IPS-20b (cell line): ENCODE data around the gene GALNTL6.

Source experiments
- H3K27ac ChIP-seq: one replicate; pipeline ENCODE4 v1.5.1; 2013; ENCODE audit warnings: low read length
- H3K27me3 ChIP-seq: 2 replicates; pipeline ENCODE4 v1.6.1; 2013; ENCODE audit warnings: mild to moderate bottlenecking, low read length, inconsistent platforms; ENCODE audit not compliant: insufficient read depth
- H3K36me3 ChIP-seq: 2 replicates; pipeline ENCODE4 v1.6.1; 2013; ENCODE audit warnings: low read depth, mild to moderate bottlenecking, inconsistent platforms, low read length, moderate library complexity; ENCODE audit not compliant: insufficient read depth
- H3K4me1 ChIP-seq: 2 replicates; pipeline ENCODE4 v1.6.1; 2013; ENCODE audit warnings: mild to moderate bottlenecking, control low read depth, inconsistent platforms, low read length, moderate library complexity; ENCODE audit not compliant: insufficient read depth
- H3K4me3 ChIP-seq: 2 replicates; pipeline ENCODE4 v1.5.1; 2013; ENCODE audit warnings: mild to moderate bottlenecking, low read length, inconsistent platforms
- H3K9ac ChIP-seq: 2 replicates; pipeline ENCODE4 v1.6.1; 2013; ENCODE audit warnings: low read depth, mild to moderate bottlenecking, inconsistent platforms, low read length, moderate library complexity
- H3K9me3 ChIP-seq: 2 replicates; pipeline ENCODE4 v1.6.1; 2013; ENCODE audit warnings: mild to moderate bottlenecking, low read depth, low read length, inconsistent platforms; ENCODE audit not compliant: insufficient read depth

The GALNTL6 gene

GRCh38 chr4:172822331-172822730, 1009.1 kb downstream of the GALNTL6 start:
- H3K27ac ChIP-seq: no peak overlapping the region
- H3K9ac ChIP-seq: no peak overlapping the region
- no peaks in the 10 kb centered on the region for H3K27me3 ChIP-seq
- no peaks in the 10 kb centered on the region for H3K36me3 ChIP-seq
- H3K4me1 ChIP-seq: no peaks in the 10 kb centered on the region
- no peak overlapping the region for H3K4me3 ChIP-seq
- H3K9me3 ChIP-seq: no peaks in the 10 kb centered on the region

- Histone ChIP-seq H3K4me1 (no peaks in the 10 kb centered on the region), H3K36me3 (no peaks in the 10 kb centered on the region), H3K27ac (no peak overlapping the region), H3K4me3 (no peak overlapping the region), H3K27me3 (no peaks in the 10 kb centered on the region), H3K9me3 (peaks cover 5% of the 10 kb centered on the region; the same call in 1 of the 2 replicates), H3K9ac (no peak overlapping the region)
Observed at GRCh38 chr4:172826346-172826745, 1013.1 kb downstream of the GALNTL6 start.

GRCh38 chr4:172826861-172827260, 1013.7 kb downstream of the GALNTL6 start:
- peaks cover 5% of the 10 kb centered on the region; the same call in 1 of the 2 replicates for H3K9me3 ChIP-seq
- no peak overlapping the region for H3K27ac ChIP-seq
- H3K36me3 ChIP-seq: no peaks in the 10 kb centered on the region
- H3K9ac ChIP-seq: no peak overlapping the region
- H3K4me3 ChIP-seq: no peak overlapping the region
- H3K27me3 ChIP-seq: no peaks in the 10 kb centered on the region
- no peaks in the 10 kb centered on the region for H3K4me1 ChIP-seq

DNA sequence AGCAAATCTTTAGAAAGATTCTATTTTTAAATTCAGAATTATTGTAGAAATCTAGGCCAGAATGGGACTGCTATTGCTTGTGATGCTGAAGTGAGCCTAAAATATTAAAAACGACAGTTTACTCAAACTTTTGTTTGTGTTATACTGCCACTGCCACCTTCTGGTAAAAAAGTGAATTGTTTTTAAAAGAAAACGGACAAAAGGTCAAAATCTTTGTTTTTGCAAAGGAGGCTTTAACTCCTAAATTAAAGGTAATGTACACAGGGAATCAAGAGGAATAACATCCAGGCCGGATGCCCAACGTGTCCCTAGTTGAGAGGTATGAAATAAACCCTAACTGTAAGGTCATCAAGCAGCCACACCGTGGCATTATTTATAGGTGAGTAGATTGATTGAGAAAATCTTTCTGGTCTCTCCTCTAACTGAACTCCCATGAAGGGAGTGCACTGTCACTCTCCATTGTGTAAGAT, 1017.1 kb downstream of the GALNTL6 start:
- no peaks in the 10 kb centered on the region for H3K4me1 ChIP-seq
- H3K9ac ChIP-seq: no peak overlapping the region
- H3K27ac ChIP-seq: no peak overlapping the region
- no peaks in the 10 kb centered on the region for H3K36me3 ChIP-seq
- peaks cover 5% of the 10 kb centered on the region; the same call in 1 of the 2 replicates for H3K9me3 ChIP-seq
- H3K4me3 ChIP-seq: no peak overlapping the region
- H3K27me3 ChIP-seq: no peaks in the 10 kb centered on the region

DNA sequence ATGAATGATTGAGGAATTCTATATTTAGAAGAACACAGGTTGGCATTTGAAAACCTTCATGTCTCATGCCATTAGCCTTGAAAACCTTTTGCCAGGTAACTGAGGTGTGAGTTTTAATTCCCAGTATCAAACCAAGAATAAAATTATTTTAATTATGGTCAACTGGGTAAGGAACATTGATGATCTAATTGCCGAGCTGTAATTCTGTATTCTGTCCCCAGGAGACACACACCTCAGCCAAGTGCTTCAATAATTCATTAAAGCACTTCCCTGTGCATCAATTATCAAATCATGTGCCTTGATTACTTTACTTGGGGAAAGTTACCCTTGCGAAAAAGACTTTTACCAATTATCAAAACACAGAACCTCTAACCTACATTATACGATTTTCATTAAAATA, 1023.5 kb downstream of the GALNTL6 start:
- Histone ChIP-seq H3K27ac (no peak overlapping the region), H3K4me1 (peaks cover 5% of the 10 kb centered on the region; the same call in 1 of the 2 replicates), H3K9me3 (no peaks in the 10 kb centered on the region), H3K9ac (no peak overlapping the region), H3K27me3 (no peaks in the 10 kb centered on the region), H3K36me3 (no peaks in the 10 kb centered on the region), H3K4me3 (no peak overlapping the region)

DNA sequence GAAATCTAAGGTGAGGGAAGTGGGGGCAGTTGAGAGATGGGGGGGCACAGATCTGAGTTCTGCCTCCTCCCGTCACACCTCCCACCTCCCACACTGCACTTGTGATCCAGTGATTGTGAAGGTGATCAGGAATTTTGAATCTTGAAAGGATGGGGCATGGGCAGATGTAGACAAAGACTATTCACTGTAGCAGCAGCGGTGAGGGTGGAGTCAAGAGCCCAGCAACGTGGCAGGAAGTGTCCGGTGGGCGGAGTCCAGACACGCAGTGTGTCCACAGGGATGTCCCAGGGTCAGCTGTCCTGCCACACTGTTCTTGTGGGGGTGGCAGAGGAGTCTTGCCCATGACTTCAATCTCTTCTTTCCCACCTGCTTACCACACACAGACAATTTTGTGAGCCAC, 1024.9 kb downstream of the GALNTL6 start:
- H3K27ac ChIP-seq: no peak overlapping the region
- no peak overlapping the region for H3K9ac ChIP-seq
- no peak overlapping the region for H3K4me3 ChIP-seq
- no peaks in the 10 kb centered on the region for H3K9me3 ChIP-seq
- H3K4me1 ChIP-seq: peaks cover 5% of the 10 kb centered on the region; the same call in 1 of the 2 replicates
- no peaks in the 10 kb centered on the region for H3K36me3 ChIP-seq
- H3K27me3 ChIP-seq: no peaks in the 10 kb centered on the region

DNA sequence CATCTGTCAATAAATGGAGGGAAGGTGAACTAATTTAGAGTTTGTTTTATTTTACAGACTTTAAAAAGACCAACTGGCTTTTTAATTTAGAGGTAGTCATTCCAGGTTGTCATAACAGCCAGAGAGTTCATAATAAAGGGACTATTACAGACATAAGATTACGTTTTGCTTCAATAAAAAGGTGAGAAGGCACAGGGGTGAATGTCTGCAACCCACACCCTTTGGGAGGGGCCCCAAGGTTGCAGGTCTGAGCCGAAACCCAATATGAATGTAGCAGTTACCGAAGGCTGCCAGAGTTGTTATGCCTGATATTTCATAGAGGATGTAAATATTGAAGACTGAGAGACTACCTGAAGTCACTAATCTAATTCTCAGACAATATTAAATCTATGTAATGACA, 1025.7 kb downstream of the GALNTL6 start:
- Histone ChIP-seq H3K36me3 (no peaks in the 10 kb centered on the region), H3K9me3 (no peaks in the 10 kb centered on the region), H3K27me3 (no peaks in the 10 kb centered on the region), H3K4me3 (no peak overlapping the region), H3K4me1 (peaks cover 5% of the 10 kb centered on the region; the same call in 1 of the 2 replicates), H3K9ac (no peak overlapping the region), H3K27ac (no peak overlapping the region)

- no peaks in the 10 kb centered on the region for H3K9me3 ChIP-seq
- no peak overlapping the region for H3K27ac ChIP-seq
- no peak overlapping the region for H3K9ac ChIP-seq
- H3K36me3 ChIP-seq: no peaks in the 10 kb centered on the region
- H3K27me3 ChIP-seq: no peaks in the 10 kb centered on the region
- H3K4me3 ChIP-seq: no peak overlapping the region
- peaks cover 5% of the 10 kb centered on the region; the same call in 1 of the 2 replicates for H3K4me1 ChIP-seq
Observed at GRCh38 chr4:172842779-172843178, 1029.6 kb downstream of the GALNTL6 start.

GRCh38 chr4:172843192-172843591, 1030.0 kb downstream of the GALNTL6 start:
- Histone ChIP-seq H3K27me3 (no peaks in the 10 kb centered on the region), H3K9ac (no peak overlapping the region), H3K4me3 (no peak overlapping the region), H3K9me3 (no peaks in the 10 kb centered on the region), H3K4me1 (peaks cover 4% of the 10 kb centered on the region; the same call in 1 of the 2 replicates), H3K36me3 (no peaks in the 10 kb centered on the region), H3K27ac (no peak overlapping the region)

- Histone ChIP-seq H3K9me3 (no peaks in the 10 kb centered on the region), H3K4me1 (no peaks in the 10 kb centered on the region), H3K9ac (no peak overlapping the region), H3K36me3 (no peaks in the 10 kb centered on the region), H3K4me3 (no peak overlapping the region), H3K27ac (no peak overlapping the region), H3K27me3 (no peaks in the 10 kb centered on the region)
Observed at GRCh38 chr4:172844556-172844955, 1031.4 kb downstream of the GALNTL6 start.

DNA sequence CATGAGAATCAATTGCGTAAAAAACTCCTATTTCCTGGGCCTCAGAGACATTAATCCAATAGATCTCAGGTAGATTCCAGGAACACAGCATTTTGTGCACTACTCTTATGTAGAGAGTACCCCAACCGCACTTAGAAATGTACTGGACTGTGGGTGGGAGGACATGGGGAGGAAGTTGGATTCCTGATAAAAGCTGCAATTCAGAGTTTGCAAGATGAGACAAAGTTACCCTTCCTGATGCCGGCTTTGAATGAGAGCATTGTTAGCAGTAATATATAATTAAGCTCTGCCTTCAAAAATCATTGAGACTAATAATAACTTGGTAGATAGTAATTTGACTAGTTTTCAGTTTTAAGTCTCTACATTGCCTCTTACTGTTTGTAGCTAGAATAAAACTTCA, 1032.1 kb downstream of the GALNTL6 start:
- Histone ChIP-seq H3K9ac (no peak overlapping the region), H3K27ac (no peak overlapping the region), H3K36me3 (no peaks in the 10 kb centered on the region), H3K4me3 (no peak overlapping the region), H3K4me1 (no peaks in the 10 kb centered on the region), H3K27me3 (no peaks in the 10 kb centered on the region), H3K9me3 (no peaks in the 10 kb centered on the region)

DNA sequence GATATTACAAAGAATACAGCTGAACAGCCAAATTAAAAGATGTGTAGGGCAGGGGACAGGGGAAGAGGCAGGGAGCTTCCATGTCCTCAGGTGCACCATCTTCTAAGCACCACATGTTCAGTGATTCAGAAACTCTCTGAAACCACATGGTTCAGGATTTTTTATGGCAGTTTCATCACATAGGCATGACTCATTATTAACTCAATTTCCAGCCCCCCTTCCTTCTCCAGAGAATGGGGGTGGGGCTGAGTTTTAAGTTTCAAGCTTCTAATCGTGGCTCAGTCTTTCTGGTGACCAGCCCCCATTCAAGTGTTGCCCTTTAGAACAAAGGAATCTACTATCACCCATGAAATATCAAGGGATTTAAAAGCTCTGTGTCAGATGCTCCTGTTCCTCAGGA, 1037.6 kb downstream of the GALNTL6 start:
- Histone ChIP-seq H3K36me3 (no peaks in the 10 kb centered on the region), H3K27me3 (no peaks in the 10 kb centered on the region), H3K4me3 (no peak overlapping the region), H3K9ac (no peak overlapping the region), H3K9me3 (no peaks in the 10 kb centered on the region), H3K4me1 (no peaks in the 10 kb centered on the region), H3K27ac (no peak overlapping the region)
